ENCODE data around the gene SNX25.

SNX25 gene

GRCh38 chr4:185380320-185380719 lies 170.9 kb downstream of the SNX25 start:
- DNase-seq (ENCODE audit: low spot score): no peak

GRCh38 chr4:185381288-185382196 lies 172.1 kb downstream of the SNX25 start:
- DNase-seq (ENCODE audit: low spot score): no peak

- DNase-seq (ENCODE audit: low spot score): no peak
Observed at GRCh38 chr4:185382754-185383153, 173.4 kb downstream of the SNX25 start.

- no peak for DNase-seq (ENCODE audit: low spot score)
Observed at GRCh38 chr4:185383451-185383850, 174.1 kb downstream of the SNX25 start.

- no peak for DNase-seq (ENCODE audit: low spot score)
Observed at GRCh38 chr4:185384061-185384460, 174.7 kb downstream of the SNX25 start.

GRCh38 chr4:185384930-185385331 lies 175.5 kb downstream of the SNX25 start:
- no peak for DNase-seq (ENCODE audit: low spot score)

- DNase-seq (ENCODE audit: low spot score): no peak
Observed at GRCh38 chr4:185387957-185388356, 178.6 kb downstream of the SNX25 start.

GRCh38 chr4:185390941-185391340 lies 181.5 kb downstream of the SNX25 start:
- no peak for DNase-seq (ENCODE audit: low spot score)

- DNase-seq (ENCODE audit: low spot score): no peak
Observed at GRCh38 chr4:185392156-185392555, 182.8 kb downstream of the SNX25 start.

GRCh38 chr4:185394568-185395237 lies 185.3 kb downstream of the SNX25 start:
- no peak for DNase-seq (ENCODE audit: low spot score)

- no peak for DNase-seq (ENCODE audit: low spot score)
Observed at GRCh38 chr4:185395238-185395955, 186.0 kb downstream of the SNX25 start, which contains the start of gene LRP2BP. LRP2BP (minus strand) TSS chr4:185395924; CDS start chr4:185378186, 17,738 bp downstream.

GRCh38 chr4:185395956-185396723 lies 186.7 kb downstream of the SNX25 start:
- DNase-seq (ENCODE audit: low spot score): peak; percentile 100

- peak; percentile 27 for DNase-seq (ENCODE audit: low spot score)
Observed at GRCh38 chr4:185396724-185397385, 187.5 kb downstream of the SNX25 start, which contains the start of gene ANKRD37. ANKRD37 (plus strand) TSS chr4:185396841; CDS start chr4:185396924, 83 bp downstream.

GRCh38 chr4:185398618-185399017 lies 189.2 kb downstream of the SNX25 start:
- DNase-seq (ENCODE audit: low spot score): no peak

GRCh38 chr4:185399466-185399865 lies 190.1 kb downstream of the SNX25 start:
- DNase-seq (ENCODE audit: low spot score): no peak

GRCh38 chr4:185404031-185404430 lies 194.6 kb downstream of the SNX25 start:
- DNase-seq (ENCODE audit: low spot score): no peak

- DNase-seq (ENCODE audit: low spot score): no peak
Observed at GRCh38 chr4:185405296-185405999, 196.1 kb downstream of the SNX25 start.

GRCh38 chr4:185408432-185408831 lies 199.0 kb downstream of the SNX25 start:
- no peak for DNase-seq (ENCODE audit: low spot score)

- DNase-seq (ENCODE audit: low spot score): no peak
Observed at GRCh38 chr4:185411849-185412248, 202.5 kb downstream of the SNX25 start.

- no peak for DNase-seq (ENCODE audit: low spot score)
Observed at GRCh38 chr4:185412412-185412811, 203.0 kb downstream of the SNX25 start.
